Umbilical cord (tissue), 2 donors: ENCODE data around the gene KLF12. TPM values are rescaled to one million over a fixed set of nuclear protein-coding genes. Genes with fewer than 3 reads are reported as not detected.

Source experiments
- DNase-seq: peaks from one replicate; pipeline ENCODE4 v3.0.0-alpha.2; 2015; ENCODE audit warnings: low spot score
- total RNA-seq: library from RNA; depleted of rRNA; stranded (reverse); fragments of >200 nt; gene quantifications from one replicate; pipeline ENCODE4 v1.2.3, GENCODE V29; 2014; ENCODE audit warnings: low replicate concordance; ENCODE audit not compliant: insufficient read depth

The KLF12 gene
- total RNA-seq = 11.8 TPM

DNA sequence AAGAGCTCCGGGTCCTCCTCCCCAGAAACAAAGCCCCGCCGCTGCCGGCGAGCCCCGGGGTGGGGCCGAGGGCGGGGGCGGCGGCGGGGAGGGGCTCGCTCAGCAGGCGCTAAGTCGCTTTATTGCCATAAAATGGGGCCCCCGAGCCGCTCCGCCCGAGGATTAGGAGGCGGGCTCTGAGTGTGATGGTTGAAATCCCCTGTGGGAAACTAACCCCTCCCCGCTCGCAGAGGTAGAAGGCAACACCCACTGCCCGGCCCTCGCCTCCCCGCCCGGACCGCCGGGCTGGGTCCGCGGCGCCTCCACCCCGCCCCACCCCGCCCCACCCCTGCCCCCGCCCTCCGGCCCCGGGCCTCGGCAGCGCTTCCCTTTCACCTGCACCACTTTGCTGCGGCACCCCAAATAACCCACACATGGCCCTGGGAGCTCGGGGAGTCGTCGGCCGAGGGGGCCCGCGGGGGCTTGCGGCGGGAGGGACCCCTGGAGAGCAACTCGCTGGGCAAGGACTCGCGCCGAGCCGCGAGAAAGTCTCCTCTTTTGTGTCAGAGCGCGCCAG, at the start of gene KLF12:
TSS of gene KLF12 (minus strand) at position 184 of the 556 bp plus-strand sequence.
- DNase-seq = peak; percentile 96

DNA sequence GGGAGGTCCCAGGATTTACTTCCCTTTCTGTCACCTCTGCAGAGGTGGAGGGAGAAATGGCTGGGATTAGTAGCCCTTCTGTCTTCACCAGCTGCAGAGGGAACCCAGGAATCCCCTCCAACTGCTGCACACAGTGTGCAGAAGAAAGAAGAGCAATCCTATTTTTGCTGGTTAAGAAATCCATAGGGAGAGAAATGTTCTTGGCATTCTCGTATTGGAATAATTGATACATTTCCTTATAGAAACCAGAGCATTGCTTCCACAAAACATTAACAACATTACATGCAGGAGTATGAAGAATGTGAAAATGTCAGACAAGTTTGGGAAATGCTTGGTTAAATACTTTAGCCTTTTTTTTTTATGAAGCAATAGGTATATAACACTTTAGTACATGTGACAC, 48.3 kb upstream of the KLF12 start:
- DNase-seq = no peak

DNA sequence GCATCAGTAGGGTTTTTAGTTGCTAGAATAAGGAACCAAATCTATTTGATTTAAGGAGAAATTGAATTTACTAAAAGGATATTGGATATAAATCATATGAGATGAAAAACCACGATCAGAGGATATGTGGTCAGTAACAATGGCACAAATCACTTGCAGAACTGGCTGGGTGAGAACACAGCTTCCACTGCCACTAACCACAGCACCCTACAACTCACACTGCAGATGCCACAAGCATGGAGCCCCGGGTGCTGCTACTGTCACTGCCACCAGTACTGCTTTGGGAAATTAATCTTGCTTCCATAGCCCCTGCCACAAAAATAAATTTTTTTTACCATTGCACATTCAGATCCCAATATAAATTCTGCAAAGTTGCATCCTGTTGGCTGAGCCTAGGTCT, 40.6 kb upstream of the KLF12 start:
- no peak for DNase-seq

DNA sequence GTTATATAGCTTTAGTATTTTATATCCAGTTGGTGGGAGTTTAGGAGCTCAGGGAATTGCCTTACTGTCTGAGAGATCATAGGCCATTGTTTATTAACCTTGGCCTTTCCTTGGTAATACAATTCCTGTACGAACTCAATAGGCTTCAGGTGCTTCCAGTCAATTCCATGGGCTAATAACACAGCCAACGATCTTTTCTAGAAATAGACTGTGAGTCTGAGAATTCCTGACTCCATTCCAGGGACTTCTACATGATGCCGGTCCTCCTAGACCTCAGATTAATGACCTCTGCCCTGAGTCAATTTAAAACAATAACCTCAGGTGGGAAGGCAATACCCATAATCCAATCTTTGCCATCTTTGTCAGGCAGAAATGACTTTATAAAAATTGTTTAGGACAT, 39.6 kb upstream of the KLF12 start:
- no peak for DNase-seq

GRCh38 chr13:74171641-74172040, 37.4 kb upstream of the KLF12 start:
- DNase-seq = no peak

GRCh38 chr13:74169676-74170075, 35.5 kb upstream of the KLF12 start:
- no peak for DNase-seq

DNA sequence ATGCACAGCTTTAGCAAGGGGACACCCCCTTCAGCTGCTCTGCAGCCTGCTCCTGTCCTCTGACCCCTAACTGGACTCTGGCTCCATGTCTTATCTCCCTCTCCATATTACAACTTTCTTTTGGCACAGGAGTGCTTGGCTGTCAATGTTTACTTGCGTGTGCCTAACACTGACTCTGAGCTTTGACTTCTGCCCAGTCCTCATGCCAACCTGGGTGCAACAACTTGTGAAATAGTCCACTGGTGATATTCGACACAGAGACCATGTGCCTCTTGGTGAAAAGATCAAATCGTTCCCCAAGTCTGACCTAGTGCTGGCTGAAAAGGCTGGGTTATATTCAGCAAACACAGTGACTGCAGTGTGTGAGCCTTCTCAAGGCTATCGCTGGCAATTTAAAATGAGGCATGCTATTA, 34.1 kb upstream of the KLF12 start:
- no peak for DNase-seq

DNA sequence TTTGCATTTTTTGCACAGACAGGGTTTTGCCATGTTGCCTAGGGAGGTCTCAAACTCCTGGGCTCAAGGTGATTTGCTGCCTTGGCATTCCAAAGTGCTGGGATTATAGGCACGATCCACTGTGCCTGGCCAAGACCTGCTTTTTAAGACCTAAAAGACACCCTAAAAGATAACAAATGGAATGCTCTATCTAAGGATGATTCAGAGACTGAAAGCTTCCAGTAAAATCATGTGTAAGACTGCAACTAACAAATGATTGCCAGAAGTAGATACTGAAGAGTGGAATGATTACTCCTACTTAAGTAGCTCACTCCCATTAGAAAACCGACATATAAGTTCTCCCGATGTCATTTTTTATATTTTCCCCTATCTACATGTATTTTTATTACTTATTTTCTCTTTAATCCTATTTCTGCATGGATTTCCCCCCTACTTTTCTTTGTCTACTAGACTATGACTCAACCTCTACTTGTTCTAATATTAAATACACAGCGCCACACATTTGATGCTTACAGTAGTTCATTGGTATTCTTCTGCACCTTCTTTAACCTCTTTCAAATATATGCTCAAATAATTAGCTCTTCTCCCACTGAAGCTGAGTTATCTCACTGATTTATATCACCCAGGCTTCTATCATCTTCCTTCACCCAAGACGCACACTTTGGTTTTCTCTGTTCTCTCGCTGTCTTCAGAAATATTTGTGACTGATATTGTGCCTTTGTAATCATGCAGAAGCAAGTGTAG, 32.2 kb upstream of the KLF12 start:
- peak; percentile 61 for DNase-seq

DNA sequence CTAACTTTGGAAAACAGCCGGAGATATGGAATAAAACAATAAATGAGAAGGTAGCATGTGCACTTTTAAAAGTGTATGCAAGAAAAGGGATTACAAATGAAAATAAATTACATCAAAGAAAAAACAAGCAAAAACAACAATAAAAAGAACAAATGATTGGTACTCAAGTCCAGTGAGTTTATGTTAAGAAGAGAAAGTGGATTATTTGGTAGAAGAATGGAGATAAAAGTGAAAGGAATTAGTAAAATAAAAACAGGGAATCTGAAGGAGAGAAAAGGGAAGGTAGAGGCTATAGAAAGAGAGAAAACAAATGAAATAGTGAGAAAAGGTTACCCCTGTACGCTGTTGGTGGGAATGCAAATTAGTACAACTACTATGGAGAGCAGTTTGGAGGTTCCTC, 28.6 kb upstream of the KLF12 start:
- DNase-seq = no peak

GRCh38 chr13:74162135-74162534, 27.9 kb upstream of the KLF12 start:
- DNase-seq = no peak

- no peak for DNase-seq
Measured at GRCh38 chr13:74158571-74159352, 24.6 kb upstream of the KLF12 start.

- DNase-seq = no peak
Measured at GRCh38 chr13:74158028-74158427, 23.8 kb upstream of the KLF12 start.

- no peak for DNase-seq
Measured at GRCh38 chr13:74154981-74155380, 20.8 kb upstream of the KLF12 start.

GRCh38 chr13:74153316-74153715, 19.1 kb upstream of the KLF12 start:
- no peak for DNase-seq

DNA sequence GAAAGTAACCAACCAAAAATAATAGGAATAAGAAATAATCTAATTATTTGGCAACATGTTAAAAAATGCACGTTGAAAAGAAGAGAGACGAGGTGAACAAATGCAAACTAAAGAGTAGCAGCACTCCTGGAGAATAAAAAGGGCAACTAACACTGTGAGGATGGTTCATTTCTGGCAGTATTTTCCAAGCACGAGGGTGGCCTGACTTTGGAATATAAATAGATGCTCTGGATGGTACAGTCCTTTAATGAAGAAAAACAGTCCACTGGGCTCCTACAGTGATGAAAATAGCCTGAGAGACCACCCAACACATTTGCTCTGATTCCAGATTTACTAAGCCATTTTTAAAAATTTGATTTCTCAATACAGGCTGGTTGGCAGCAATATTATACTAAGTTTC, 17.7 kb upstream of the KLF12 start:
- no peak for DNase-seq

DNA sequence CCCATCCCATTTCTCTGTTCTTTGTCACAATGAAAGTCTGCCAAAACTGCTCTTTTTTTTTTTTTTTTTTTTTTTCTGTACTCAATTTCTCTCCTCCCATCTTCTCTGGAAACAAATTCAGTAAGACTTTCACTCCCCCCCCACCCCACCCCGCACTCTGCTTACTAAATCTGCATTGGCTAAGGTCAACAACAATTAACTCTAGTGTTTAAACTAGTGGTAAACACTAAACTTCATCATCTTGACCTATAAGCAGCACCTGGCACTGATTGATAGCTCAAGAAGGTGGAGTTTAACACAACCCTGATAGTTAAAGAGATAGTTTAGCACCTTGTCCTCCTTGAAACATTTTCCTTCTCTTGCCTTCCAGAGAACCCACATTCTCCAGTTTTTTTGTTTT, 14.1 kb upstream of the KLF12 start:
- DNase-seq = no peak

- DNase-seq = peak; percentile 92
Measured at GRCh38 chr13:74145249-74145975, 11.2 kb upstream of the KLF12 start.

DNA sequence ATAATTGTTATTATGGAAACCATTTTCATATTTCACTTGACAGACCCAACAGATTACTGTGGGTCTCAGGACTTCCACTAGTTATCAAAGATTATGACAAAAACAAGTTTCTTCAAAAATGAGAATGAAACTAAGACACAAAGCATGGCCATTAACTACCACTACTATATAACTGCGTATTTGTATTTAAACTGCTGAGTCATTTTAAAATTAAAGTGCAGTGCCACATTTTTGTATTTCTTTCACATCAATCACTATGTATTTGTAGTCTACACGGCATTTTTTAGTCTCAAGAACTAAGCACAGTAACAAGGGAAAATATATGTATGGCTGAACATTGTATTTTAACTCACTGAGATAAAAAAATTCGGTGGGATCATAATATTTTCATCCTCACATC, 10.1 kb upstream of the KLF12 start:
- DNase-seq = no peak

GRCh38 chr13:74142257-74142656, 8.1 kb upstream of the KLF12 start:
- DNase-seq = no peak

- no peak for DNase-seq
Measured at GRCh38 chr13:74138241-74138640, 4.0 kb upstream of the KLF12 start.

GRCh38 chr13:74136084-74136658, 2.0 kb upstream of the KLF12 start:
- peak; percentile 83 for DNase-seq
